OCI-LY3 (cell line): ENCODE data around the gene PRPH.

Source experiments
- CTCF ChIP-seq: fragments of 200-600, 300-600 bp; sonication (generic); IDR thresholded peaks from 2 replicates; pipeline ENCODE4 v1.5.1; 2014; ENCODE audit warnings: antibody characterized with exemption, low read length, low read depth
- EZH2phosphoT487 ChIP-seq: fragments of 200-600 bp; shearing (Covaris generic); IDR thresholded peaks from 2 replicates; pipeline ENCODE4 v1.6.1; 2018; ENCODE audit warnings: antibody characterized with exemption, mixed run types, low read depth

- no peak for TF ChIP-seq CTCF
- TF ChIP-seq EZH2phosphoT487 = no peak
Measured at GRCh38 chr12:49345825-49346658, 51.1 kb downstream of the PRPH start.
